ENCODE measurements around the gene PLEKHB1.

GRCh38 chr11:73625696-73626318, 20.6 kb upstream of the PLEKHB1 start:
- no peak for TF ChIP-seq EZH2phosphoT487 (IDR thresholded peaks at IDR 0.05; ENCODE audit: low read depth)
- peak; percentile 90 for TF ChIP-seq CTCF (IDR thresholded peaks at IDR 0.05; ENCODE audit: low read depth, low read length)
